OCI-LY7 (cell line): ENCODE results near the gene SPAG16. TPM values are rescaled to one million over a fixed set of nuclear protein-coding genes. Genes with fewer than 3 reads are reported as not detected.

Experiments
- BruUV-seq: library from RNA; stranded (reverse); fragments of 400-500 nt; replicated peaks from 2 replicates; lab custom pipeline; 2021; lab: Mats Ljungman, UMichigan
- CTCF ChIA-PET: fragments of 300-600 bp; sonication (Branson Sonifier 250); formaldehyde crosslinking; loops from one replicate; lab custom pipeline; 2022; ENCODE audit warnings: antibody characterized with exemption; ENCODE audit not compliant: unreplicated experiment; lab: Charles Lee
- POLR2A ChIA-PET: fragments of 300-600 bp; sonication (Branson Sonifier 250); formaldehyde crosslinking; loops from one replicate; lab custom pipeline; 2022; ENCODE audit warnings: antibody characterized with exemption; lab: Charles Lee
- DNase-seq: peaks from one replicate; pipeline ENCODE4 v3.0.0-alpha.2; 2015; ENCODE audit warnings: low spot score
- H2AFZ ChIP-seq: fragments of 200-600 bp; sonication (generic), shearing (Covaris generic); 2 replicates; pipeline ENCODE4 v1.6.1; 2014; ENCODE audit warnings: mild to moderate bottlenecking, antibody characterized with exemption, low read length, moderate library complexity
- H3K27ac ChIP-seq: fragments of 200-600 bp; sonication (generic); 2 replicates; pipeline ENCODE4 v1.5.1; 2014; ENCODE audit warnings: mixed run types, low read depth, mild to moderate bottlenecking, moderate library complexity, low read length, inconsistent platforms; ENCODE audit not compliant: poor library complexity, severe bottlenecking
- H3K36me3 ChIP-seq: fragments of 200-600 bp; sonication (generic); 2 replicates; pipeline ENCODE4 v1.6.1; 2014; ENCODE audit warnings: mild to moderate bottlenecking, antibody characterized with exemption, low read length, moderate library complexity, mixed read lengths; ENCODE audit not compliant: insufficient read depth
- H3K4me1 ChIP-seq: fragments of 200-600 bp; sonication (generic); 2 replicates; pipeline ENCODE4 v1.5.1; 2014; ENCODE audit warnings: mild to moderate bottlenecking, low read length; ENCODE audit not compliant: insufficient read depth, poor library complexity, severe bottlenecking
- H3K4me2 ChIP-seq: fragments of 200-600 bp; sonication (generic); 2 replicates; pipeline ENCODE4 v1.6.1; 2014; ENCODE audit warnings: mild to moderate bottlenecking, low read length
- H3K4me3 ChIP-seq: fragments of 200-600 bp; sonication (generic); 2 replicates; pipeline ENCODE4 v1.5.1; 2014; ENCODE audit warnings: mild to moderate bottlenecking, low read depth, low read length; ENCODE audit not compliant: poor library complexity, severe bottlenecking
- H3K79me2 ChIP-seq: fragments of 200-600 bp; sonication (generic); 2 replicates; pipeline ENCODE4 v1.6.1; 2016; ENCODE audit warnings: low read depth, mild to moderate bottlenecking, low read length, moderate library complexity, mixed read lengths; ENCODE audit not compliant: insufficient read depth
- H3K9me2 ChIP-seq: fragments of 200-600 bp; sonication (generic); 2 replicates; pipeline ENCODE4 v1.6.1; 2016; ENCODE audit warnings: mild to moderate bottlenecking, low read length, mixed read lengths; ENCODE audit not compliant: insufficient read depth
- H3K9me3 ChIP-seq: fragments of 200-600 bp; sonication (generic); 2 replicates; pipeline ENCODE4 v1.6.1; 2014; ENCODE audit warnings: mild to moderate bottlenecking, mixed run types, low read length, mixed read lengths
- H4K20me1 ChIP-seq: fragments of 200-600 bp; sonication (generic); 2 replicates; pipeline ENCODE4 v1.6.1; 2014; ENCODE audit warnings: mild to moderate bottlenecking, antibody characterized with exemption, low read length, moderate library complexity, mixed read lengths; ENCODE audit not compliant: insufficient read depth
- CTCF ChIP-seq: fragments of 200-600 bp; sonication (generic); conservative IDR thresholded peaks from 2 replicates; pipeline ENCODE4 v1.5.1; 2014; ENCODE audit warnings: mild to moderate bottlenecking, antibody characterized with exemption, low read length, moderate library complexity, mixed read lengths
- EZH2phosphoT487 ChIP-seq: fragments of 200-600 bp; sonication (generic); IDR thresholded peaks from 2 replicates; pipeline ENCODE4 v1.6.1; 2018; ENCODE audit warnings: low read depth, borderline replicate concordance, mild to moderate bottlenecking, mixed run types, antibody characterized with exemption, low read length, moderate library complexity, mixed read lengths
- intact Hi-C: fragments of 100-400 bp; cut with micrococcal nuclease; formaldehyde crosslinking; loops from one replicate; pipeline ENCODE4 v1.10.0; 2022; ENCODE audit not compliant: unreplicated experiment
- total RNA-seq, 2 experiments: library from RNA; depleted of rRNA in 1 of 2; stranded (reverse); fragments of >200 nt in 1 of 2; shearing (Covaris generic) in 1 of 2; gene quantifications; 2 replicates each; pipeline ENCODE4 v1.2.3, GENCODE V29; 2014 to 2022

The SPAG16 gene
- total RNA-seq, 2 experiments from 2014 or later, result 22.1 to 24.2 TPM

DNA sequence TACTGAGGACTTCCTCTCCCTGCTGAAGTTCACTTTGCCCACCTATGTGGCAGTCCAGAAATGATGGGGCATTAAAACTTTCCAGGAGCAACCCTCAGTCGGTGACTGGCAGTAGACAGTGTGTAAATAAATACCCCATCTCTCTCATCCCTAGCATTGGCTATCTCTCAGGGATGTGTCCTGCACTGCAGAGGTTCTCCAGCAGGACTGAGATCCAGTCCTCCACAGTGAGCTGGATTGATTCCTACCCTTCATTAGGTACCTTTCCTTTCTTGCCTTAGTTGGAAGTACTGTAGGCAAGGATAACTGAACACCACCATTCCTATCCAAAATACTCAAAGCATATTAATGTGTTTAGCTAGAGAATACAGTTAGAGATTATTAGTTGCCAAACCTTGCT, 441.8 kb downstream of the SPAG16 start:
- intact Hi-C loops, result no loop called here
- no peaks in the 10 kb centered on the region for H4K20me1 ChIP-seq
- H3K9me2 ChIP-seq, result no peaks in the 10 kb centered on the region
- H3K4me2 ChIP-seq, result no peak overlapping the region
- ChIA-PET POLR2A (interaction anchor here (0.7 to 1.2 kb wide), 3 partner anchors 10 to 287 kb away, joined by 3 to 4 read pairs (median 3); no protein-coding TSS in a partner anchor), CTCF (interaction anchor here (0.5 kb wide), 1 partner anchor 88 kb away, joined by 3 read pairs; no protein-coding TSS in a partner anchor)
- H3K4me1 ChIP-seq, result no peaks in the 10 kb centered on the region
- no peaks in the 10 kb centered on the region for H3K79me2 ChIP-seq
- TF ChIP-seq EZH2phosphoT487 (no peak), CTCF (no peak)
- H3K9me3 ChIP-seq, result no peaks in the 10 kb centered on the region
- H3K36me3 ChIP-seq, result no peaks in the 10 kb centered on the region
- H3K4me3 ChIP-seq, result no peak overlapping the region
- H2AFZ ChIP-seq, result no peak overlapping the region
- DNase-seq, result no peak
- no peak overlapping the region for H3K27ac ChIP-seq
- BruUV-seq, result no TSS peak

DNA sequence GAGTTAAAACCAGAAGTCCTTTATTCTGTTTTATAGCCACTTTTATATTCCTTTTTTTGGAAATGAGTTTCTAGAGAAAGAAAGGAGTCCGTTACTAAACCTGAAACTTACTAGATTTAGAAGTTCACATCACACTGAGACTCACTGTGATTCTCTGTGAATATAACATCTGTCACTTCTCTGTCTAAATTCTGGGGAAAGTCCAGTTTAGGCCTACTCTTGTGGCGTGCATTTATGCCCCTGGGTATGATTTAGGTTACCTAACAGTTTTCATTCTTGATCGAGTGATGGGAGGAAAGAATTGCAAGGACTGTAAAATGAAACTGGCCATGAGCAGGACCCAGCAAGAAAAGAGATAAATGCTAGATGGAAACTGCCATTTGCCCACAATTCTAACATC, 449.6 kb downstream of the SPAG16 start:
- no TSS peak for BruUV-seq
- intact Hi-C loops, result no loop called here
- no peak overlapping the region for H3K27ac ChIP-seq

More for the DNA sequence above, 449.6 kb downstream of the SPAG16 start:
- no peaks in the 10 kb centered on the region for H4K20me1 ChIP-seq
- H3K79me2 ChIP-seq, result no peaks in the 10 kb centered on the region
- DNase-seq, result no peak
- POLR2A ChIA-PET, result no interaction called here
- CTCF ChIA-PET, result no interaction called here
- H3K9me2 ChIP-seq, result no peaks in the 10 kb centered on the region
- H3K4me2 ChIP-seq, result no peak overlapping the region
- H3K9me3 ChIP-seq, result no peaks in the 10 kb centered on the region
- H3K4me3 ChIP-seq, result no peak overlapping the region
- H3K4me1 ChIP-seq, result no peaks in the 10 kb centered on the region
- H3K36me3 ChIP-seq, result no peaks in the 10 kb centered on the region
- no peak for TF ChIP-seq EZH2phosphoT487
- no peak for TF ChIP-seq CTCF
- no peak overlapping the region for H2AFZ ChIP-seq
